Measurements from ENCODE around the gene B4GALT1.

GRCh38 chr9:33167972-33168461, 881 bp upstream of the B4GALT1 start:
- TF ChIP-seq POLR2A (IDR thresholded peaks at IDR 0.05) (no peak), CTCF (IDR thresholded peaks at IDR 0.05) (no peak)

Measured in body of pancreas (tissue), 4 donors.